Esophagus muscularis mucosa (tissue), 4 donors: Measurements from ENCODE around the gene MYBBP1A. TPM values are rescaled to one million over a fixed set of nuclear protein-coding genes. Genes with fewer than 3 reads are reported as not detected.
A peak's percentile ranks its signal among the peaks of the same experiment; 100 is the strongest.

Source experiments
- DNase-seq: peaks from one replicate; pipeline ENCODE4 v3.0.0-alpha.2; 2017; ENCODE audit errors: extremely low spot score
- H3K27ac ChIP-seq, 4 donors: fragments of 200-600 bp; sonication (generic); replicated peaks in 1 of 4; 1 replicate in 3 of 4; 2 replicates in 1 of 4; pipeline ENCODE4 v1.5.1; 2016 to 2019; ENCODE audit warnings: mild to moderate bottlenecking in 1 of 4
- H3K27me3 ChIP-seq, 4 donors: fragments of 200-600 bp; sonication (generic); one replicate each; pipeline versions ENCODE4 v1.5.1 to v1.6.0; 2016 to 2019
- H3K36me3 ChIP-seq, 4 donors: fragments of 200-600 bp; sonication (generic); one replicate each; pipeline ENCODE4 v1.5.1; 2016 to 2019
- H3K4me1 ChIP-seq, 4 donors: fragments of 200-600 bp; sonication (generic); one replicate each; pipeline ENCODE4 v1.5.1; 2016 to 2019
- H3K4me3 ChIP-seq, 4 donors: fragments of 200-600 bp; sonication (generic); 1 replicate in 2 of 4; 2 replicates in 2 of 4; pipeline ENCODE4 v1.5.1; 2016 to 2019; ENCODE audit warnings: mild to moderate bottlenecking in 4 of 4, moderate library complexity in 1 of 4
- H3K9me3 ChIP-seq, 4 donors: fragments of 200-600 bp; sonication (generic); 1 replicate in 3 of 4; 2 replicates in 1 of 4; pipeline ENCODE4 v1.5.1; 2016 to 2019
- EP300 ChIP-seq: sonication (generic); formaldehyde crosslinking; IDR thresholded peaks from one replicate; pipeline ENCODE4 v1.6.1; 2017; ENCODE audit warnings: antibody characterized with exemption
- POLR2A ChIP-seq: fragments of 450-650 bp; IDR thresholded peaks from one replicate; pipeline ENCODE4 v1.6.1; 2017; ENCODE audit warnings: antibody characterized with exemption, moderate library complexity, mild to moderate bottlenecking, low read depth
- POLR2AphosphoS5 ChIP-seq, 2 donors: sonication (generic); formaldehyde crosslinking; IDR thresholded peaks; one replicate each; pipeline ENCODE4 v1.6.1; 2017; ENCODE audit warnings: antibody characterized with exemption in 2 of 2
- WGBS: methylation state at CpG from one replicate; pipeline ENCODE4 v1.1.5; 2018; 5-methylcytosine and 5-hydroxymethylcytosine counted together
- intact Hi-C: fragments of 100-400 bp; cut with DNase I; formaldehyde crosslinking; loops from one replicate; pipeline ENCODE4 v1.15.1; 2023
- total RNA-seq, 4 donors: library from RNA; depleted of rRNA; stranded (reverse); fragments of >200 nt; gene quantifications; one replicate each; pipeline versions ENCODE4 v1.1.0 to v1.2.1, GENCODE V29; 2016
- TF ChIP-seq, protein P1 (sequence below), 3 experiments: fragments of 200-600 bp in 2 of 3; fragments of 450-650 bp in 1 of 3; sonication (generic) in 2 of 3; IDR thresholded peaks; one replicate each; pipeline ENCODE4 v1.5.1; 2017 to 2019; ENCODE audit warnings: antibody characterized with exemption in 3 of 3, mild to moderate bottlenecking in 2 of 3, moderate library complexity in 1 of 3

The MYBBP1A gene
- total RNA-seq, 4 donors from 2014 or later, result 31.6 to 45.4 (median 36.1) TPM

DNA sequence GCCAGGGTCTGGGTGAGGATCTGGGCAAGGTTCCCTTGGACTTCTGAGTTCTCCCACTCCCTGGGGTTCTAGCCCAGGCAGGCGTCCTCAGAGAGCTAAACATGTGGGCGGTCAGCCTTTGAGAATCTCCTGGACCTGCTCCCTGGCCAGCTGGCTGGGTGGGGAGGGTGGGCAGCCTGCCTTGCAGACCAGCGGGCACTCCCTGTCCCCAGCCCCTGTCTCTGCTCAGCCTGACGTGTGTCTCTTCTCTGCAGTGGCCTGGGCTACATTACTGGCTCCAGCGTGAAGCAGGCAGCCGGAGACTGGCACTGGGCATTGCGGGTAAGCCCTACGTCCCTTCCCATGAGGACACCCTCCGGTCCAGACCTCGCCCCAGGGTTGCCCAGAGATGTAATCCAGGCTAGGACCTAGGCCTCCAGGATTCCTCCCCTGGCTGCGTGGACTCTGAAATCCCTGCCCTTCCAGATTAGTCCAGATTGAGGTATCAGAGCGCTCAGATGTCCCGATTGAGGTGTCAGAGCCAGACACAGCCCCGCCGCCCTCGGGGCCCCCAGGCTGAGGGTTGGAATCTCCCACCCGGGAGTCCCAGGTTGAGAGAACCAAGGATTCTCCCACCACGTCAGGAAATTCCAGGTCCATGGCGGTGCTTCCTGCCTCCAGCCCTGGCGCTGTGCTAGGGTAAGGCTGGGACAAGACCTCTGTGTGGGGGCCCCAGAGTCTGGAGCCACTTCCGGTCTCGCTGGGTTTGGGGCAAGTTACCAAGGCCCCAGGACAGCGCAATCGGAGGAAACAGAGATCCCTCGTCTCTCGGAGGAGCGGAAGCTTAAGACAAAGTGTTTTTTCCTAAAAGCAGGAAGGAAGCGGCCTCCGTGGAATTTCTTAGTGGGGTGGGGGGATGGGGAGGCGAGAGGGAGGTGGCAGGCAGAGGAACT lies 24.1 kb downstream of the MYBBP1A start:
- no peak overlapping the region for H3K4me3 ChIP-seq
- no peaks in the 10 kb centered on the region for H3K9me3 ChIP-seq
- H3K27ac ChIP-seq, result peak overlapping the region; percentile 30 to 73 (median 48)
- DNase-seq, result no peak
- WGBS, result 56% methylated on average over 11 of the region's 30 CpGs
- peaks cover 0 to 5% (median 0%) of the 10 kb centered on the region in 4 donors for H3K36me3 ChIP-seq
- H3K27me3 ChIP-seq, result peaks cover 0 to 21% (median 0%) of the 10 kb centered on the region in 4 donors
- TF ChIP-seq POLR2A (no peak), POLR2AphosphoS5 (IDR thresholded peaks at IDR 0.05) (peak in 1 of 2 donors; percentile 15)
- TF ChIP-seq, protein P1, sequence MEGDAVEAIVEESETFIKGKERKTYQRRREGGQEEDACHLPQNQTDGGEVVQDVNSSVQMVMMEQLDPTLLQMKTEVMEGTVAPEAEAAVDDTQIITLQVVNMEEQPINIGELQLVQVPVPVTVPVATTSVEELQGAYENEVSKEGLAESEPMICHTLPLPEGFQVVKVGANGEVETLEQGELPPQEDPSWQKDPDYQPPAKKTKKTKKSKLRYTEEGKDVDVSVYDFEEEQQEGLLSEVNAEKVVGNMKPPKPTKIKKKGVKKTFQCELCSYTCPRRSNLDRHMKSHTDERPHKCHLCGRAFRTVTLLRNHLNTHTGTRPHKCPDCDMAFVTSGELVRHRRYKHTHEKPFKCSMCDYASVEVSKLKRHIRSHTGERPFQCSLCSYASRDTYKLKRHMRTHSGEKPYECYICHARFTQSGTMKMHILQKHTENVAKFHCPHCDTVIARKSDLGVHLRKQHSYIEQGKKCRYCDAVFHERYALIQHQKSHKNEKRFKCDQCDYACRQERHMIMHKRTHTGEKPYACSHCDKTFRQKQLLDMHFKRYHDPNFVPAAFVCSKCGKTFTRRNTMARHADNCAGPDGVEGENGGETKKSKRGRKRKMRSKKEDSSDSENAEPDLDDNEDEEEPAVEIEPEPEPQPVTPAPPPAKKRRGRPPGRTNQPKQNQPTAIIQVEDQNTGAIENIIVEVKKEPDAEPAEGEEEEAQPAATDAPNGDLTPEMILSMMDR (IDR thresholded peaks at IDR 0.05), result no peak
- intact Hi-C loops, result no loop called here
- peaks cover 55 to 88% (median 71%) of the 10 kb centered on the region in 4 donors for H3K4me1 ChIP-seq

DNA sequence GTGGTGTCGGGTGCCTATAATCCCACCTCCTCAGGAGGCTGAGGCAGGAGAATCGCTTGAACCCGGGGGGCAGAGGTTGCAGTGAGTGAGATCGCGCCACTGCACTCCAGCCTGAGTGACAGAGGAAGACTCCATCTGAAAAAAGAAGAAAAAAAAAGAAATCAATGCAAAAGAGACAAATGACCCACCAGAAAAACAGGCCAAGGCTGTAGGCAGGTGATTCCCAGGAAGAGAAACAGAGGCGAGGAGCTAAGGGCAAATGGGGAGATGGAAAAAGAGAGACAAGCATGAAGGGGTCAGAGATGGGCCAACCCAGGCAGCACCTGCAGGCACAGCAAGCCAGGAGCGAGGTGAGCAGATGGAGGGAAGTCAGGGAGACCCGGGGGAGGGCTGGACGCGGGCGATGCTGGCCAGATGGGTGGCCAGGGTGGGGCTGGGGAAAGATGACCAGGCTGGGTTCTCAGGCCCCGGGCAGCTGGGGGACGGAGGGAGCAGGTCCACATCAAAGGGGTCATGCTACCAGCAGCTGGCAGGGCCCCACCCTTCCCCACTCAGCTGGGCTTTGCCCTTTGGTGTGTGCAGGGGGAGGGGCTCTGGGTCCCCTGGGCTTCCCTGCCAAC lies 25.5 kb downstream of the MYBBP1A start:
- H3K27ac ChIP-seq, result peak overlapping the region in 3 of 4 donors; percentile 30 to 73 (median 59)
- intact Hi-C loops, result no loop called here

DNA sequence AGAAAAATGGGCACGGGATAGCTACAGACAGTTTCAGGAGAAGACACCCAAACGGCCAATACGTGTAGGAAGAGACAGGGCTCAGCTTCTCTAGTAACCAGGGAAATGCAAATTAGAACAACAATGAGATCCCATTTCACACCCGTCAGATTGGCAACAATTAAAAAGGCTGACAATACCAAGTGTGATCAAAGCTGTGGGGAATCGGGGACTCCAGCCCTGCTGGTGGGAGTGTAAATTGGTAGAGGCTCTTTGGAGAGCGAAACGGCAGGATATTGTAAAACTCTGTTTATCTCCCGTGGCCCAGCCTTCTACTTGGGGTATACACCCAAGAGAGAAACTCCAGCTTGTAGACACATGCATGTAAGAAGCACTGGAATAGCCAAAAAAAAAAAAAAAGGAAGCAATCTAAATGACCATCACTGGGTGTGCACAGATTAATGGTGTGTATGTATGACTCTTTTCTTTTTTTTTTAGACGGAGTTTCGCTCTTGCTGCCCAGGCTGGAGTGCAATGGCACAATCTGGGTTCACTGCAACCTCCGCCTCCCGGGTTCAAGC lies 27.5 kb downstream of the MYBBP1A start:
- TF ChIP-seq EP300, result no peak
- intact Hi-C loops, result no loop called here
- peaks cover 21 to 54% (median 39%) of the 10 kb centered on the region in 4 donors for H3K4me1 ChIP-seq
- H3K27ac ChIP-seq, result no peak overlapping the region
- H3K36me3 ChIP-seq, result peaks cover 0 to 11% (median 0%) of the 10 kb centered on the region in 4 donors
- DNase-seq, result no peak
- H3K9me3 ChIP-seq, result no peaks in the 10 kb centered on the region
- H3K4me3 ChIP-seq, result no peak overlapping the region
- WGBS, result 71% methylated on average over 12 of the region's 12 CpGs
- no peaks in the 10 kb centered on the region for H3K27me3 ChIP-seq

More for the DNA sequence above, 25.5 kb downstream of the MYBBP1A start:
- DNase-seq, result no peak
- WGBS, result 84% methylated on average over 13 of the region's 13 CpGs
- H3K4me1 ChIP-seq, result peaks cover 41 to 74% (median 59%) of the 10 kb centered on the region in 4 donors
- H3K36me3 ChIP-seq, result peaks cover 0 to 14% (median 0%) of the 10 kb centered on the region in 4 donors
- H3K9me3 ChIP-seq, result no peaks in the 10 kb centered on the region
- H3K4me3 ChIP-seq, result no peak overlapping the region
- peaks cover 0 to 7% (median 0%) of the 10 kb centered on the region in 4 donors for H3K27me3 ChIP-seq
- TF ChIP-seq, protein P1 (IDR thresholded peaks at IDR 0.05), result no peak
- TF ChIP-seq EP300 (no peak), POLR2A (no peak), POLR2AphosphoS5 (IDR thresholded peaks at IDR 0.05) (no peak)

DNA sequence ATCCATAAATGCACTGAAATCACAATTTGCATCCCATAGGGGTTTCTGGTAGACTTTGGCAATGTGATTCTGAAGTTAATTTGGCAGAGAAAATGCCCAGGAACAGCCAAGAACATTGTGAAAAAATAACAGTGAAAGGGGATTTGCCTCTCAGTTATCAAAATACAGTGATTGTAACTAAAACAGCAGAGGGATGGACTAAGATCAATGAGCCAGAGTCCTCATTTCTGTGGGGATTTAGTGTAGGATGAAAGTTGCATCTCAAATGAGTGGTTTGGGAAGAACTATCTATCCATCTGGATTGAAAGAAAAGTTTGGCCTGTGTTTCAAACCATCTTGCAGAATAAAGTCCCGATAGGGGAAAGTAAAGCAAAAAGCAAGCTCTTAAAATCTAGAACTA lies 28.1 kb downstream of the MYBBP1A start:
- H3K27ac ChIP-seq, result peak overlapping the region in 1 of 4 donors; percentile 39
- H3K4me1 ChIP-seq, result peaks cover 18 to 51% (median 36%) of the 10 kb centered on the region in 4 donors
- no peaks in the 10 kb centered on the region for H3K27me3 ChIP-seq
- intact Hi-C loops, result no loop called here
- TF ChIP-seq EP300, result no peak
- no peak for TF ChIP-seq POLR2AphosphoS5 (IDR thresholded peaks at IDR 0.05)
- TF ChIP-seq POLR2A, result no peak
- TF ChIP-seq, protein P1 (IDR thresholded peaks at IDR 0.05), result no peak
- peaks cover 0 to 9% (median 0%) of the 10 kb centered on the region in 4 donors for H3K36me3 ChIP-seq
- no peaks in the 10 kb centered on the region for H3K9me3 ChIP-seq
- no peak overlapping the region for H3K4me3 ChIP-seq
- no peak for DNase-seq
- 56% methylated on average over 1 of the region's 1 CpG for WGBS
